Lung microvascular endothelial cell (primary cell): ENCODE results near the gene NAMPT. TPM values are rescaled to one million over a fixed set of nuclear protein-coding genes. Genes with fewer than 3 reads are reported as not detected.
A peak's percentile ranks its signal among the peaks of the same experiment; 100 is the strongest.

ENCODE experiments used
- DNase-seq, 2 donors: peaks; one replicate each; pipeline versions ENCODE4 v3.0.0 to v3.0.0-alpha.2; 2010; ENCODE audit warnings: low read depth in 2 of 2
- total RNA-seq: library from RNA; depleted of rRNA; stranded (reverse); fragments of >200 nt; gene quantifications from 2 replicates; pipeline ENCODE4 v1.2.1, GENCODE V29; 2014

Gene NAMPT
- total RNA-seq, 1 donor from 2014 or later: 320 TPM

DNA sequence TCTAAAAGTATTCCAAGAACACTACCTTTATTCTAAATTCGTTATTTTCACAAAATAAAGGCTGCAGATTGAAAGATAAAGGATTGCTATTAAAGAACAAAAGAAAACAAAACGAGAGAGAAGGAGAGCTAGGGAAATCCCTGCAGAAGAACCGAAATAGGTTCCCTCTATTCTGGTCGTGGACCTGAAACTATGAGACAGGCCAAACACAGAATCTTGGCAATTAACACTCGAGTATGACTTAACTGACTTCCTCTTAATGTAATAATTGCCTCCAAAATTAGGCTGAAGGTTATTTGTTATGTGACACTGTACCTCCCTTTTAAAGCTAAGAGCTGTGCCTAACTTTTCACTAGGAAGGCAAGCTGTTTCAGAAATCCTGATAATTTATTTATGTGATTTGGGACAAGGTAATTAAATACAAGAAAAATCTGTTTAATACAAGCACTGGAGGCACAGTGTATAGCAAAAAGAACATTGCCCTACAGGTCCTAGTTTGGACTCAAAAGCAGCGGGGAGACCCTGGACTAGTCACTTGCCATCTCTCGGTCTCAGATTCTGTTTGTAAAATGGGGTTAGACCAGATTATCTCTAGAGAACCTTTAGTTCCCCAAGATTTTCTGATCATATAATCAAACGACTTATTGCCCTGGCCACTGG is 11.6 kb downstream of the NAMPT start:
- DNase-seq: peak in 1 of 2 donors; percentile 11

DNA sequence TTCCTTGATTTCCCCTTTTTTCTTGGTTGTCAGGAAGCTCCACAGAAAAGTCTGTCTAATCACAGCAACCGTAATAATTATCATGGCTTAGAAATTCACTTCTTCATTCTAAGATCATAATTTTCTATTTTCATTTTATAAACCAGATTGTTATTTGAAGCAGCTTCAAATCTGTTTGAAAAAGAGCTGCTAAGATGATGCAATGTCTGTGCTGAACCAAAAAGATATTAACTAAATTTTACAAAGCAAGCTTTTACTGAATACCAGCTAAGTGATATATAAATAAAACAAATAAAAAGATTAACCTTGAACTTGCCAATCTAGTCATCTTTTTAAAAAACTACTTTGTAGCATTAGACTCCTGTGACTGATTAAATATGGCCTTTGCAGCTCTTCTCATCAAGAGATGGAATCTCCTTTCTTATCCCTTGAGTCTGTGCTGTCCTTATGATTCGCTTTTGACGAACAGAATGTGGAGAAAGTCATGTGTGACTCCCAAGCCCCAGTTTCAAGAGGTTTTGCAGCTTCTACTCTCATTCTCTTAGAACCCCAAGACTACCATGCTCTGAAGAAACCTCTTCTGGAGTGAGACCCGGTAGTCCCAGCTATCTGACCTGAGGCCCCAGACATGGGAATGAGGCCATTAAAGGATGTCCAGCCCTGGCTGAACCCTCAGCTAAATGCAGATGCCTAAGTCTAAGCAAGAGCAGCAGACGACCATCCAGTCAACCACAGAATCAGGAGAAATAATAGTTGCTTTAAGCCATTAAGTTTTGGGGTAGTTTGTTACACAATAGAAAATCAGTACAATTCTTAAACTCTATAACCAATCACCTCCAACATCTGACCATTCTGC is 14.4 kb downstream of the NAMPT start:
- no peak for DNase-seq

DNA sequence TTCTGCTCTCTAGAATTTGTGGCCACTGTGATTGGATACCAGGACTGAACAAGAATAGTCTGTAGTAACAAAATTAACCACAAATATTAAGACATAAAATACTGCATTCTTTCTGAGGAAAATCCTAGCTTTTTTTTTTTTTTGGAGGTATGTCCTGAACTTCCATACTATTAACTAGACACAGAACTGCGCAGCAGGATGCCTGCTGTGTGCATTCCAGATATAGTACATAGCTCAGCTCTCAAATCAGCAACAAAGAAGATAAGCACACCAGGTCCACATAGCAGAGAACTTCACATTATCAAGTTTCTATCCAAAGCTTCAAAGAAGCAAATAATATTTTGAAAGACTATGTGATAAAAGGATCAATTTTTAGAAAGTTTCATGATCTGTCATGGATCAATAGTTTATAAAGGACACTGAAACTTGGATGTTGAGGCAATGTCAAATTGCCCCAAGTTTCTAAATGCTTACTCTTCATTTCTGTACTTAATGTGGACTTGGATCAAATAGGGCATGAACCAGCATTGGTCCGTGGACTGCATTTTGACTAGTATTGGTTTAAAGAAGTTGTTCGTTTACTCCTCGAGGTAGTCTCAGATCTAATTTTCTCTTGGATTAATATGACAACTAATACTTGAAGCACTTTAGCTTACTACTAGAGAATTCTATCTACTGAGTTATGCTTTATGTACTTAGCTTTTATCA is 15.4 kb downstream of the NAMPT start:
- DNase-seq: no peak

DNA sequence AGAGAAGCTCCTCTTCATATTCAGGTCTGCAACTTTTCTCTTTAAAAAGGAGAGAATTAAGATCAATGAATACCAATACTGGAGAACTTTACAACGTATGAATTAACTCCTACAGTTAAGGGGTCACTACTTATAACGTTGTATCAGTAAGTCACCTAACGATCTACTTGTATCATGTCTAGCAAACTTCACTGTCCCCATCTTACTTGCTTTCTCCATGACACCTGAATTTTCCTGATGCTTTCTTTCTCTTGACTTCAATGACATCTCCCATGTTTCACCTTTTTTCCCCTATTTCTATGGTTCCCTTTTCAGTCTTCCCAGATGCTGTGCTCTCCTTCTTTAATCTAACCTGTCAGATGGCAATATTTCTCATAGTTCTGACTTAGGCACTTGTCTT is 19.6 kb downstream of the NAMPT start:
- DNase-seq: no peak

DNA sequence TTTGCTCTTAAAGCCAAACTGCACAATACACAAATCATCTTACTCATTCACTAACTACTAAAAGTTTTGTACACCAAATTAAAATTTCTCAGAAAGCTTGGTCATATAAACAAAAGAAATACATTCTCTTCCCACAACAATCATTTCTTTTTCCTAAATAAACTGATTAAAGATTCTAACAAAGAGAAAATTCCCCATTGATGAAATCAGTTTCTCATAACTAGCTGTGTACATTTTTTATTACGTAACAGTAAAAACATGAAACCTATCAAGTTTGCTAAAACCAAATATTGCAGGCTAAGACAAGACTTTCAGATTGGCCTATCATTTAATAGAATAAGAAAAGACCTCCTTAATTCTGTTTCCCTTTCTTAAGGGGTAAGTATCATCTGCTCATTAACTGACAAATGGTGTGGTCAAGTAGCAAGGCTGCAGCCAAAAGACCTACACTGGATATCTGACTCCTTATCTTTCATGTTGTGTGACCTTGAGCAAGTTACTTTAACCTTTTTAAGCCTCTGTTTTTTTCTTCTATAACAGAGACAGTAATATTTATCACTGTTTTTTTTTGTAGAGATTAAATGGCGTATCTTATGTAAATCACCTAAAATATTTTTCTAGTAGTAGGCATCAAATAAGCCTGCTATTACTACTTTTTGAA is 22.4 kb downstream of the NAMPT start:
- no peak for DNase-seq

DNA sequence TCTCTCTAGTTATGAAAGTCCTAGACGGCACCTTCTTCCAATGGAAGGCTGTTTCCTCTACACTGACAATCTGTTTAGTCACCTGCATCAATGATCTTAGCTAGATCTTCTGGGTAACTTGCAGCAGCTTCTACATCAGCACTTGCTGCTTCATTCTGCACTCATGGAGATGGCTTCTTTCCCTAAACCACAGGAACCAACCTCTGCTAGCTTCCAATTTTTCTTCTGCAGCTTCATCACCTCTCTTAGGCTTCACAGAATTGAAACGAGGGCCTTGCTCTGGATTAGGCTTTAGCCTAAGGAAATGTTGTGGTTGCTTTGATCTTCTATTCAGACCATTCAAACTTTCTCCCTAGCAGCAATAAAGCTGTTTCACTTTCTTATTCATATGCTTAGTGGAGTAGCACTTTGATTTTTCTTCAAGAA is 24.6 kb downstream of the NAMPT start:
- DNase-seq: no peak

DNA sequence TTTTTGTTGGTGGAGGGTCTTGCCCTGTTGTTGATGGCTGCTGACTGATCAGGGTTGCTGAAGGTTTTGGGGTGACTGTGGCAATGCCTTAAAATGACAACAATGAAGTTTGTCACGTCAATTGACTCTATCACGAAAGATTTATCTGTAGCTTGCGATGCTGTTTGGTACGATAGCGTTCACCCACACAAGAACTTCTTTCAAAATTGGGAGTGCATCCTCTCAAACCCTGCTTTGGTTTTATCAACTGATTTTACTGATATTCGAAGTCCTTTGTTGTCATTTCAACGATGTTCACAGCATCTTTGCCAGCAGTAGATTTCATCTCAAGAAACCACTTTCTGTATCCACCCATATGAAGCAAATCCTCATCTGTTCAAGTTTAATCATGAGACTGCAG is 26.0 kb downstream of the NAMPT start:
- no peak for DNase-seq

DNA sequence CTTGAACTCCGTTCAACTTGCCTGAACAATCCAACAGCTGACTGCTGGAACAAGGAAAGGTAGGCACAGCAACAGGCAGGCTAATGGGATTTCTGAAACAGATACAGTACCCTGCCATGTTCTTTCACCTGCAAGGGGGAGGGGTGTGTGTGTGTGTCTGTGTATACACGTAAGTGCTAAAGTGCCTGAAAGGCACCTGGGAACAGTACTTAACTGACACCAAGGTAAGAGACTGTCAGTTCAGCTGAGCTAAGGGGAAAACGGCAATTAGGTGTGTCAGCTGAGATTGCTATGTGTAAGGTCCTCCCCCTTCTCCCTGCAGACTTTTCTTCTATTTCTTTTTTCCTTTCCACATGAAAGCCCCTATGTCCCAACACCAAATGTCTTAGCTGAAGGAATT is 27.0 kb downstream of the NAMPT start:
- DNase-seq: no peak

DNA sequence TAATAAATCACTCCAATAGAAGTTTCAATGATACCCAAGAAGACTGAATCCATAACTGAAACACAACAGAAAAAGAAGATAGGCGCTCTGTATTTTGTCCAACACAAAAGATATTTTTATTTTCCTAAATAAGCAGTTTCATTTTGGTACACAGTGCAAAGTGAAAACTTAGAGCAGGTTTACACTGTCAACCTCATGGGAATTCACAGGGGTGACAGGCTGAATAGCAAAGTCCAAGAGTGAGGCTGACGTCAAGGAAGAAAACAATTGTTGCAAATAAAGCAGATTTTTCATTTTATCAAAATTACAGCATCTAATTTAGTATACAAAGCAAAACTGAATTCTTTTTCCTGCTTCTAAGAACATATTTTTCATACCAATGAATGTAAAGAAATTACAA is 28.6 kb downstream of the NAMPT start:
- no peak for DNase-seq

DNA sequence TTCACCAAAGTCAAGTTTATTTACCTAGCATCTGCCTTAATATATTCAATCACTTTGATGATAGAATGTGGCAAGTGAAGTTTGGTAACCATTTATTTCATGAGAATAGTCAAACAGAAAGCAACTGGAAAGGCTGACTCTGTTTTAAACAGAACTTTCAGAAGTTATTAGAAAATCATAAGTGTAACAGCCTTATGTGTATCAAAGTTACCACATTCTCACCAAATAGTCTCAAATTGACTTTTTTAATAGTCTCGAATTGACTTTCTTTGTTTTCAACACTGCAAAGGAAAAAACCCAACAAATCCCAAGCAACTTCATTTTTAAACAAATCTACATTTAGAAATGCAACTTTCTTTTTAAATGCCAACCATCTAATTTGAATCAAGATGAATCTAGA is 29.5 kb downstream of the NAMPT start:
- DNase-seq: no peak

DNA sequence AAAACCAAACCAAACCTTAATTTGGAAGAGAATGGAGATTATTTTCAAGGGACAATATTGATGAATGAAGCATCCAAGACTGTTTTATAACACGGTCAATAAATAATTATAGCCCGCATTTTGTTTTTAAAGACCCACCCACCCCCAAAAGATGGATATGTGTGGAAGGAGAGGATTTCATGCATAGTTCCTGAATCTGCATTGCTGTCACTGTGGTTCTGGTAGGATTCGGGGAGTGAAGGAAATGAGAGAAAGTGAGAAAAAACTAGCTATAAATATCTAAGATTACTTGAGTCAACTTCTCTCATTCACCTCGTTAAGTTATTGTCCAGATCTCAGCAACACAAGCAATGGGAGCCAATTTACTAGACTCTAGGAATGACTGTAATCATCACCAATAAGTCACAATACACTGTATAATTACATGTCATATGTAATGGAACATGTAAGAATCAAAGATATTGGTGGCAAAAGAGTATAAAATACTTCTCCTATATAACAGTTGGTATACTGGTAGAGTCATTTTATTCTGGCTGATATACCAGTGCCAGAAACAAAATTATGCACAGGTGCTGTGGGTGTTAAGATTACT is 30.2 kb downstream of the NAMPT start:
- DNase-seq: no peak

DNA sequence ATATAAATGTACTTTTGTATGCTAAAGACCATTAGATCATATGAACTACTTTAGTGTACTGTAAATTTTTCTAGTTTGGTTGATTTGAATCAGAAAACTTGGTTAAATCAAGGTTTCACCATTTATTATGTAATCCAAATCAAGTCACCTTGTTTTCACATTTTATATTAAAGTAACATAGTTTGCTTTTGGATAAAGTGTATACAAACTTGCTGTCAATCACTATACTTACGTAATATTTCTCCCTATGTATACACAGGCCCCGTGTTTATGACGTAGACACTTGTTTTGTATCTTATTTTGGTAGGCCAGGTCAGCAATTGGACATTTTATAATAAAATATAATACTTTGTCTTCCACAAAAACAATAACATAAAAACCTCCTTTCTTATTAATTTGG is 32.2 kb downstream of the NAMPT start:
- no peak for DNase-seq

DNA sequence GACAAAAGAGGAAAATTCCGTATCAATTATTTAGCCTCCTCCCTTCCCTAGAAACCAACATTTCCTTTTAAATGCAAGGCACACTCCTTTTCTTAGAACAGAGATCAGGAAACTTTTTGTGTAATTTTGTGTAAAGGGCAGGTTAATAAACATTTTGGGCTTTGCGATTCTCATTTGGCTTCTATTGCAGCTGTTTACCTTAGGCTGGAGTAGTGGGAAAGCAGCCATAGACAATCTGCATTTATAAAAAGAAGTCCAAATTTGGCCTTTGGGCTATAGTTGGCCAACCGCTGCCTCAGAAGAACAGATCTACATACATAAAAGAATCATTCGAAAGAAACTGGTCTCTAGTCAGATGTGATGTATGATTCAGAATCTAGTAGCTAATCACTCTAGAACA is 35.3 kb downstream of the NAMPT start:
- DNase-seq: no peak

DNA sequence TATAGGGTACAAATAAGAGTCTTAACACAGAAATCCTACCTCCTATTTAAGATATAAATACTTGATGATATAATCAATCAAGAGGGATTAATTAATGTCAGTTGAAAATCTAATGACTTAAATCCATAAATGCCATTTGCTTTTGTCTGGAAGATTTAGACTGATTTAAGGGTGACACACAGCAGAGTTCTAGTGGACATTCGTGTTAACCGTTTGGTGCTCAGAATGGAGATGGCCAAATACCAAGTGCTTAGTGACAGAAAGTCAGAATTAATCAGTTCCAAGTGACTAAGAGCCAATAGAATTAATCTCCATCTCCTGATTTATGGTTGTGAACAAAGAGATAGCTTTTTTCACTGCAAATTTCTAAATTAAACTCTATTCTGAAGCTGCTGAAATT is 36.2 kb downstream of the NAMPT start:
- DNase-seq: no peak

DNA sequence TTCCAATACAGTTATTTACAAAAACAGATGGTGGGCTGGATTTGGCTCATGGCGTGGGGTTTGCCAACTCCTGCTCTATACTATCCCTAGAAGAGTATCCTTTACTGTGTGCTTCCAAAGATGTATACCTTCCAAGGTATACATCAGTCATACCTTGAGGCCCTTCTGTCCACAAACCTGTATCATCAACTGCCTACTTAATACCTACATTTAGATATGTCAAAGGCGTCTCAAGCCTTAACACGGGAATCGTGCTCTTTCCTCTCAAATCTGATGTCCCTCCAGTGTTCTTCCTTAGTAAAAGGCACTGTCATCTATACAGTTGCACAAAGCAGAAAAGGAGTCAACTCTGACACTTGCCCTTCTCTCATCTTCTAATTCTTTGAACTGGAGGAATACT is 36.9 kb downstream of the NAMPT start:
- DNase-seq: no peak

DNA sequence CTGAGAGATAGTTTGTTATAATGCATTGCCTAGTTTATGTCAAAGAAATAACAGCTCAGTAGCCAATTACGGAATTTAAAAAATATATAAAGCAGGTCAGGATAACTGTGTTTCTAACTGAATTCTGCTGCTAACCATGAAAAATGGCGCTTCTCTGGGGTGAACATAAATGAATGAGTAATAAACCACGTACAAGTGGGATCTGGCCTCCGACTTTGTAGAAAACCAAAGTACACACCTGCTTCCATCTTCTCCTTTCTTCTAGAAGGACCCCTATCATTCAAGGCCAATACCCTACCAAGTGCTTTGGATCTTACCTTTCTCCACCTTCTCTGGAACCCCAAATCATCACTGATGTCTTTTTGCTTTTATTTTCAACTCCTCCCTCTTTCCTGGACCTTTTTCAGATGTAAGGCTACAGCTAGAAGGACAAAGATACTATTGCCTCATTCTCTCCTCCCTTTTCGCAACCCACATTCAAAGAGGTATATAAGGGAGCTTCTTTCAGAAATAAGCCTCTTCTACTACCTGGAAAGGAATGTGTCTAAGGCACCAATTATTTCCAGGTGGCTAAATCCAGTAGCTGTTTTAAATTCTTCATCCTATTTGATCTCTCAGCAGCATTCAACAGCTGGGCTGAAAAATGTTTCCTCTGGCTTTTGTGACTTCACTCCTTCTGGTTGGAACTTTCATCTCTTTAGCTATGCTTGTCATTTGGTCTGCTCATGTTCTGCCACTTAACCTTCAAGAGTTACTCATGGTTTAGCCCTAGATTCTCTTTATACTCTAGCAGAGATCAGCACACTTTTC is 37.7 kb downstream of the NAMPT start:
- DNase-seq: peak in 1 of 2 donors; percentile 20

DNA sequence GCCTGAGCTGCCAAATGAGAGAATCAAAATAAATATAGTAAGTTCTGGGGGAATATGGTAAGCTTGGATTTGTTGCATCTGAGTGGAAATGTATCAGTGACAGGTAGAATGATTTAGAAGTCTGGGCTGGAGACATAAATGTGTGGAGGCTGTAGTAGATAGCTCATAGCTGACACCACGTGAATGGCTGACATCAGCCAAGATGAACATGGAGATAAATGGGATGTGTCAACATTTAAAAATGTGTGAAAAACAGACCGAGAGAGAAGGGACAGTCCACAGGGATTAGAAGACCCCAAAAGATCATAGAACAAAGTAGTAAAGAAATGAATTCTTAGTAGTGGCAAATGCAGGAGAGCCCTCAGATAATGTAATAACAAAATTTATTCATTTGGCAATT is 40.9 kb downstream of the NAMPT start:
- DNase-seq: peak; percentile 52 to 63

DNA sequence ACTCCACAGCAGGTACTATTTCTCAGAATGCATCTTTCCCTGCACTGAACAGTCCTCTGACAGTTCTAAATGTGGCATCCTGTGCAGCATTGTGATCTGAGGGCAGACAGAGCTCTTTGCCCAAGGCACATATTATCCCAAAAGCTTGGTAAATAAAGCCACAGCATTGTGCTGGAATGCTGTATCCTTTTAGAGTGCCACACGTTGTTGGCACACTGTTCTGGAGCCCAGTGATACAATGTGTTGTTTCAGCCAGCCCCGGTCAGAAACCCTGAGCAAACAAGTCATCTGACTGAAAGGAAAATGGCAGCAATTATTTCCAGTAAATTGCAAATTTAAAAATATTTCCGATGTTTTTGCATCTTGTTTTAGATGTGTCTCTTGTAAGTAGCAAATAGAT is 45.4 kb downstream of the NAMPT start:
- peak in 1 of 2 donors; percentile 67 for DNase-seq

DNA sequence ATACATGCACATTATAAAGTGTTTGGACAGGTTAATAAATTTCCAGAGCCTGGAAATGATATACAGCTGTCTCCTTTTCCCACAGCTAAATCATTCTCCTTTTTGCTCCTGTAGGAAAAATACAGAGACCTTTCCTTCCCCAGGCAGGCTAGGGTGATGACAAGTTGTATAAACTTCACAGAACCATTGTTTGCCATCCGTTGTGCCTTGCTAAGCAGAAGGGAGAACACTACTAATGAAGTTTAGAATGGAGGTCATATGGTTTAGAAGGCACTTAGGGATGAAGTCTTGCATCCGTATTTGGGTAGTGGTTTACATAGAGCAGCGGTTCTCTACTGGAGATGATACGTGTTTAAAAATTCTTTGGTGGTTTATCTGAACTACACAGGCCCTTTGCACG is 46.0 kb downstream of the NAMPT start:
- DNase-seq: peak in 1 of 2 donors; percentile 59

DNA sequence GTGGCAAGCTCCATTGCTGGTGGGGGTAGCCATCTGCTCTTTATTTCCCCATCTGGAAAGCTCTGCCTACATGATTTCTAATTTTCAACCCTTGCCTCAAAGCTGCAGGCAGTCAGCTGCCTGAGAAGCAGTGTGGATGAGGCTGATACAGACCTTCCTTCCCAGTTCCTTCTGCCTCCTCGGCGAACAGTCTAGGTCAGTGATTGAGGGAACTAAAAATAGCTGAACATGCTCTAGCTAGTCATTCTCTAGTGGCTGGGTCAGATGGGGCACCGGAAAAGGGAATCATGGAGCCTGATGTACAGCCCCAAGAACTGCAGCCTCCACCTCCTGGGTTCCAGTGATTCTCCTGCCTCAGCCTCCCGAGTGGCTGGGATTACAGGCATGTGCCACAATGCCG is 48.7 kb downstream of the NAMPT start:
- DNase-seq: no peak

DNA sequence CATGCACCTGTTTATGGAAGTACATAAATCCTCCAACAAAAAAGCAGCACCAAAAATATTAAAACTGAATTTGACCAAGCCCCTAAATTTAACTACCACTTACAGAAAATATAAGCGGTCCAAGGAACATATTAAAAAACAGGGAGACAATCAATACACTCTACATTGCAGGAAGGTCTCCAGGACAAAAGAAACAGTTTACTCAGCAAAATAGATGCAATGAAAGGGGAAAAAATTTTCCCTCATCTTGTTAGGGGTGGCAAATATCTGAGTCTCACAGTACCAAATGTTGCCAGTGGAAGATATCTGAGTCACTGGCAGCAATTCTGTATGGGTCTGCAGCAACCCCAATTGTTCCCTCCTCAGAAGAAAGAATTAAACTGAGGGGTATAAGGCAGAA is 50.4 kb downstream of the NAMPT start:
- DNase-seq: no peak
